Erythroblast (primary cell): ENCODE results near the gene PRDM15.

Source experiments
- GATA1 ChIP-seq: IDR thresholded peaks from 2 replicates; pipeline ENCODE4 v1.6.1; 2011; ENCODE audit warnings: low read depth, mild to moderate bottlenecking, control low read depth, low read length, moderate library complexity
- POLR2A ChIP-seq: IDR thresholded peaks from 2 replicates; pipeline ENCODE4 v1.6.1; 2011; ENCODE audit warnings: mild to moderate bottlenecking, low read length

GRCh38 chr21:41926117-41926806, 47.1 kb upstream of the PRDM15 start:
- TF ChIP-seq POLR2A: peak; percentile 47
- no peak for TF ChIP-seq GATA1
